SH-SY5Y (cell line): ENCODE results near the gene TEX36.

ENCODE experiments used
- GATA2 ChIP-seq: IDR thresholded peaks from 2 replicates; pipeline ENCODE4 v1.6.1; 2011; ENCODE audit warnings: mild to moderate bottlenecking, low read depth, low read length
- GATA3 ChIP-seq: IDR thresholded peaks from 2 replicates; pipeline ENCODE4 v1.6.1; 2011; ENCODE audit warnings: low read depth, mild to moderate bottlenecking, low read length, moderate library complexity

GRCh38 chr10:125661431-125661940 is 21.5 kb downstream of the TEX36 start:
- TF ChIP-seq GATA2 (no peak), GATA3 (no peak)
